Measurements from ENCODE around the gene AASS. TPM values are rescaled to one million over a fixed set of nuclear protein-coding genes. Genes with fewer than 3 reads are reported as not detected.
"Not testable (repeated sequence)": the region's sequence is repeated elsewhere in the genome, so short reads cannot be mapped to it uniquely, and the experiment has no call there.

Gene AASS
- total RNA-seq (1 to 10 TPM in 4 of 5 experiments, under 1 TPM in 1; 0.94 to 4.1 (median 3.4) TPM), polyA plus RNA-seq (1 to 10 TPM in 1 of 2 donors, under 1 TPM in 1; 0.31 to 2.0 TPM), total RNA-seq (8.1 reads per million, percentile 32 among the genes with 10 or more reads in this experiment)

- Mint-ChIP-seq H3K4me3 (peak within 1 kb of the TSS; percentile 85 to 99 (median 97)), H3K4me1 (peaks cover 10 to 31% (median 19%) of the 10 kb centered on the region in 7 donors), H3K9me3 (peaks cover 0 to 3% (median 0%) of the 10 kb centered on the region in 11 donors), H3K27me3 (peaks cover 24 to 38% (median 30%) of the 10 kb centered on the region in 5 donors), H3K36me3 (peaks cover 0 to 3% (median 0%) of the 10 kb centered on the region in 5 donors), H3K27ac (peak within 1 kb of the TSS; percentile 49 to 97 (median 85))
- Histone ChIP-seq H3K27ac (ENCODE audit: low read depth, low read length) (peak within 1 kb of the TSS; percentile 63), H3K4me1 (ENCODE audit: control insufficient read depth in 2 of 2, insufficient read depth in 2 of 2, low read length in 2 of 2) (no peaks in the 10 kb centered on the region), H3K9me3 (ENCODE audit: control insufficient read depth in 2 of 3, low read length in 3 of 3) (no peaks in the 10 kb centered on the region), H3K36me3 (ENCODE audit: control insufficient read depth in 2 of 3, insufficient read depth in 3 of 3, low read length in 3 of 3) (no peaks in the 10 kb centered on the region), H3K4me3 (ENCODE audit: low read length) (peak within 1 kb of the TSS; percentile 76), H3K27me3 (ENCODE audit: control insufficient read depth in 2 of 2, insufficient read depth in 2 of 2, low read length in 2 of 2) (no peaks in the 10 kb centered on the region)
- CTCF ChIA-PET = no interaction called here
- ATAC-seq = peak; percentile 96
- peak; percentile 61 to 77 (median 73) for DNase-seq
- POLR2A ChIA-PET = no interaction called here
- intact Hi-C loops (cut with micrococcal nuclease) = no loop called here
Observed at GRCh38 chr7:122143751-122144711, at the start of gene AASS. Gene AASS (minus strand): TSS chr7:122144249. CDS start chr7:122133726, 10,523 bp downstream.

- H3K27me3 ChIP-seq (ENCODE audit: control insufficient read depth in 2 of 2, insufficient read depth in 2 of 2, low read length in 2 of 2) = no peaks in the 10 kb centered on the region
- H3K27me3 Mint-ChIP-seq = peaks cover 0 to 5% (median 2%) of the 10 kb centered on the region in 5 donors
- DNase-seq (no peak), ATAC-seq (no peak)
- no peaks in the 10 kb centered on the region for H3K36me3 ChIP-seq (ENCODE audit: control insufficient read depth in 2 of 3, insufficient read depth in 3 of 3, low read length in 3 of 3)
- CTCF ChIA-PET = no interaction called here
- H3K4me1 ChIP-seq (ENCODE audit: control insufficient read depth in 2 of 2, insufficient read depth in 2 of 2, low read length in 2 of 2) = no peaks in the 10 kb centered on the region
- H3K27ac Mint-ChIP-seq = no peak overlapping the region
- H3K4me1 Mint-ChIP-seq = no peaks in the 10 kb centered on the region
- H3K4me3 ChIP-seq (ENCODE audit: low read length) = no peak overlapping the region
- intact Hi-C loops (cut with micrococcal nuclease) = no loop called here
- H3K36me3 Mint-ChIP-seq = no peaks in the 10 kb centered on the region
- peaks cover 0 to 27% (median 10%) of the 10 kb centered on the region in 11 donors for H3K9me3 Mint-ChIP-seq
- POLR2A ChIA-PET = no interaction called here
- H3K27ac ChIP-seq (ENCODE audit: low read depth, low read length) = no peak overlapping the region
- H3K9me3 ChIP-seq (ENCODE audit: control insufficient read depth in 2 of 3, low read length in 3 of 3) = no peaks in the 10 kb centered on the region
- H3K4me3 Mint-ChIP-seq = no peak overlapping the region
Observed at GRCh38 chr7:122188785-122189184, 44.7 kb upstream of the AASS start.

- no peak overlapping the region for H3K4me3 ChIP-seq (ENCODE audit: low read length)
- Mint-ChIP-seq H3K4me1 (no peaks in the 10 kb centered on the region), H3K4me3 (no peak overlapping the region), H3K27ac (no peak overlapping the region), H3K36me3 (no peaks in the 10 kb centered on the region), H3K27me3 (peaks cover 0 to 17% (median 11%) of the 10 kb centered on the region in 5 donors), H3K9me3 (peaks cover 0 to 17% (median 2%) of the 10 kb centered on the region in 11 donors)
- no peak overlapping the region for H3K27ac ChIP-seq (ENCODE audit: low read depth, low read length)
- POLR2A ChIA-PET = no interaction called here
- DNase-seq (no peak), ATAC-seq (no peak)
- H3K27me3 ChIP-seq (ENCODE audit: control insufficient read depth in 2 of 2, insufficient read depth in 2 of 2, low read length in 2 of 2) = no peaks in the 10 kb centered on the region
- H3K4me1 ChIP-seq (ENCODE audit: control insufficient read depth in 2 of 2, insufficient read depth in 2 of 2, low read length in 2 of 2) = no peaks in the 10 kb centered on the region
- intact Hi-C loops (cut with micrococcal nuclease) = no loop called here
- CTCF ChIA-PET = no interaction called here
- H3K9me3 ChIP-seq (ENCODE audit: control insufficient read depth in 2 of 3, low read length in 3 of 3) = no peaks in the 10 kb centered on the region
- H3K36me3 ChIP-seq (ENCODE audit: control insufficient read depth in 2 of 3, insufficient read depth in 3 of 3, low read length in 3 of 3) = no peaks in the 10 kb centered on the region
Observed at GRCh38 chr7:122183106-122183505, 39.1 kb upstream of the AASS start.

GRCh38 chr7:122182081-122182480 lies 38.0 kb upstream of the AASS start:
- CTCF ChIA-PET = no interaction called here
- Mint-ChIP-seq H3K4me3 (no peak overlapping the region), H3K27me3 (peaks cover 0 to 17% (median 11%) of the 10 kb centered on the region in 5 donors), H3K4me1 (no peaks in the 10 kb centered on the region), H3K27ac (no peak overlapping the region), H3K9me3 (peaks cover 0 to 17% (median 3%) of the 10 kb centered on the region in 11 donors), H3K36me3 (no peaks in the 10 kb centered on the region)
- no peak overlapping the region for H3K4me3 ChIP-seq (ENCODE audit: low read length)
- no peak overlapping the region for H3K27ac ChIP-seq (ENCODE audit: low read depth, low read length)
- intact Hi-C loops (cut with micrococcal nuclease) = no loop called here
- POLR2A ChIA-PET = no interaction called here
- H3K9me3 ChIP-seq (ENCODE audit: control insufficient read depth in 2 of 3, low read length in 3 of 3) = no peaks in the 10 kb centered on the region
- H3K4me1 ChIP-seq (ENCODE audit: control insufficient read depth in 2 of 2, insufficient read depth in 2 of 2, low read length in 2 of 2) = no peaks in the 10 kb centered on the region
- ATAC-seq (no peak), DNase-seq (no peak)
- H3K36me3 ChIP-seq (ENCODE audit: control insufficient read depth in 2 of 3, insufficient read depth in 3 of 3, low read length in 3 of 3) = no peaks in the 10 kb centered on the region
- H3K27me3 ChIP-seq (ENCODE audit: control insufficient read depth in 2 of 2, insufficient read depth in 2 of 2, low read length in 2 of 2) = no peaks in the 10 kb centered on the region

- H3K9me3 ChIP-seq (ENCODE audit: control insufficient read depth in 2 of 3, low read length in 3 of 3); ATAC-seq; H3K27ac Mint-ChIP-seq; H3K27me3 ChIP-seq (ENCODE audit: control insufficient read depth in 2 of 2, insufficient read depth in 2 of 2, low read length in 2 of 2); intact Hi-C loops (cut with micrococcal nuclease); DNase-seq; H3K4me1 Mint-ChIP-seq; H3K36me3 ChIP-seq (ENCODE audit: control insufficient read depth in 2 of 3, insufficient read depth in 3 of 3, low read length in 3 of 3); H3K27me3 Mint-ChIP-seq; H3K4me3 ChIP-seq (ENCODE audit: low read length); POLR2A ChIA-PET; H3K4me1 ChIP-seq (ENCODE audit: control insufficient read depth in 2 of 2, insufficient read depth in 2 of 2, low read length in 2 of 2); CTCF ChIA-PET; H3K36me3 Mint-ChIP-seq; H3K4me3 Mint-ChIP-seq; H3K27ac ChIP-seq (ENCODE audit: low read depth, low read length): not testable (repeated sequence)
- peaks cover 0 to 13% (median 1%) of the 10 kb centered on the region in 11 donors for H3K9me3 Mint-ChIP-seq
Observed at GRCh38 chr7:122172144-122172543, 28.1 kb upstream of the AASS start.

- no peaks in the 10 kb centered on the region for H3K9me3 ChIP-seq (ENCODE audit: control insufficient read depth in 2 of 3, low read length in 3 of 3)
- H3K27ac ChIP-seq (ENCODE audit: low read depth, low read length) = no peak overlapping the region
- Mint-ChIP-seq H3K27ac (no peak overlapping the region), H3K27me3 (peaks cover 0 to 4% (median 0%) of the 10 kb centered on the region in 5 donors), H3K4me3 (no peak overlapping the region), H3K4me1 (no peaks in the 10 kb centered on the region), H3K9me3 (peaks cover 0 to 5% (median 0%) of the 10 kb centered on the region in 11 donors), H3K36me3 (no peaks in the 10 kb centered on the region)
- ChIA-PET POLR2A (no interaction called here), CTCF (no interaction called here)
- no peaks in the 10 kb centered on the region for H3K4me1 ChIP-seq (ENCODE audit: control insufficient read depth in 2 of 2, insufficient read depth in 2 of 2, low read length in 2 of 2)
- no peak overlapping the region for H3K4me3 ChIP-seq (ENCODE audit: low read length)
- DNase-seq = no peak
- H3K27me3 ChIP-seq (ENCODE audit: control insufficient read depth in 2 of 2, insufficient read depth in 2 of 2, low read length in 2 of 2) = no peaks in the 10 kb centered on the region
- no peaks in the 10 kb centered on the region for H3K36me3 ChIP-seq (ENCODE audit: control insufficient read depth in 2 of 3, insufficient read depth in 3 of 3, low read length in 3 of 3)
- intact Hi-C loops (cut with micrococcal nuclease) = no loop called here
- no peak for ATAC-seq
Observed at GRCh38 chr7:122166740-122167139, 22.7 kb upstream of the AASS start.
